T-helper 1 cell (primary cell): ENCODE measurements around the gene SMIM1.

Experiments used
- DNase-seq, 5 donors: peaks; one replicate each; pipeline ENCODE4 v3.0.0-alpha.2; 2012 to 2020

The SMIM1 gene

DNA sequence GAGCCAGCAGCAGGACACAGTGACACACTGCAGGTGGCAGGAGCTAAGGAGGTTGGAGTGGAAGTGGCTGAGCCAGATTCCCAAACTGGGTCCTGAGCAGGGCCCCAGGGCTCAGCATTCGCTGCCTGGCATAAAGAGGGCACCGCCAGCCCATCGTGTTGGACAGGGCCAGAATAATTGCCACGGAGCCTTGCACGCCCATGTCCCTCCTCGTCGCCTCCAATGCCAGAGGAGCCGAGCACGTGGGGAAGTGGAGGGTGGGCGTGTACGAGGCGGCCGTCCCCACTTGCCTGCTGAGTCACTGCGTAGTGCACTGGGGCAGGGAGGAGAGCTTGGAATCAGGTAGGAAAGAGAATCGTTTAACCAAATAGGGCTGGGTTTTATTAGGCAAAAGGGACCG lies 49.9 kb downstream of the SMIM1 start:
- no peak for DNase-seq

GRCh38 chr1:3824650-3825049 lies 52.1 kb downstream of the SMIM1 start:
- no peak for DNase-seq

GRCh38 chr1:3825356-3825755 lies 52.8 kb downstream of the SMIM1 start:
- DNase-seq: no peak
